ENCODE results near the gene NOTO. TPM values are rescaled to one million over a fixed set of nuclear protein-coding genes. Genes with fewer than 3 reads are reported as not detected.

The NOTO gene
- total and polyA plus RNA-seq, 2 of the 8 experiments (the other 6 are each of a cell fraction or from before 2014, with no cell fraction given) = 0.33 to 0.54 TPM

- TF ChIP-seq E2F6 (IDR thresholded peaks at IDR 0.05) = no peak
- TF ChIP-seq HDAC2 (IDR thresholded peaks at IDR 0.05; ENCODE audit: borderline replicate concordance in 1 of 2, low read depth in 2 of 2, low read length in 2 of 2) = no peak
These were observed 51.5 kb downstream of the NOTO start (continued) for GRCh38 chr2:73253901-73254300.

All from H1 (cell line).